ENCODE measurements around the gene RXFP2. TPM values are rescaled to one million over a fixed set of nuclear protein-coding genes. Genes with fewer than 3 reads are reported as not detected.

RXFP2 gene, protein sequence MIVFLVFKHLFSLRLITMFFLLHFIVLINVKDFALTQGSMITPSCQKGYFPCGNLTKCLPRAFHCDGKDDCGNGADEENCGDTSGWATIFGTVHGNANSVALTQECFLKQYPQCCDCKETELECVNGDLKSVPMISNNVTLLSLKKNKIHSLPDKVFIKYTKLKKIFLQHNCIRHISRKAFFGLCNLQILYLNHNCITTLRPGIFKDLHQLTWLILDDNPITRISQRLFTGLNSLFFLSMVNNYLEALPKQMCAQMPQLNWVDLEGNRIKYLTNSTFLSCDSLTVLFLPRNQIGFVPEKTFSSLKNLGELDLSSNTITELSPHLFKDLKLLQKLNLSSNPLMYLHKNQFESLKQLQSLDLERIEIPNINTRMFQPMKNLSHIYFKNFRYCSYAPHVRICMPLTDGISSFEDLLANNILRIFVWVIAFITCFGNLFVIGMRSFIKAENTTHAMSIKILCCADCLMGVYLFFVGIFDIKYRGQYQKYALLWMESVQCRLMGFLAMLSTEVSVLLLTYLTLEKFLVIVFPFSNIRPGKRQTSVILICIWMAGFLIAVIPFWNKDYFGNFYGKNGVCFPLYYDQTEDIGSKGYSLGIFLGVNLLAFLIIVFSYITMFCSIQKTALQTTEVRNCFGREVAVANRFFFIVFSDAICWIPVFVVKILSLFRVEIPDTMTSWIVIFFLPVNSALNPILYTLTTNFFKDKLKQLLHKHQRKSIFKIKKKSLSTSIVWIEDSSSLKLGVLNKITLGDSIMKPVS
- not detected for total RNA-seq
- long read RNA-seq = 0 reads

- H3K4me3 ChIP-seq = no peak within 1 kb of the TSS
- H3K4me1 ChIP-seq = peaks cover 4% of the 10 kb centered on the region
- TF ChIP-seq, protein P1, sequence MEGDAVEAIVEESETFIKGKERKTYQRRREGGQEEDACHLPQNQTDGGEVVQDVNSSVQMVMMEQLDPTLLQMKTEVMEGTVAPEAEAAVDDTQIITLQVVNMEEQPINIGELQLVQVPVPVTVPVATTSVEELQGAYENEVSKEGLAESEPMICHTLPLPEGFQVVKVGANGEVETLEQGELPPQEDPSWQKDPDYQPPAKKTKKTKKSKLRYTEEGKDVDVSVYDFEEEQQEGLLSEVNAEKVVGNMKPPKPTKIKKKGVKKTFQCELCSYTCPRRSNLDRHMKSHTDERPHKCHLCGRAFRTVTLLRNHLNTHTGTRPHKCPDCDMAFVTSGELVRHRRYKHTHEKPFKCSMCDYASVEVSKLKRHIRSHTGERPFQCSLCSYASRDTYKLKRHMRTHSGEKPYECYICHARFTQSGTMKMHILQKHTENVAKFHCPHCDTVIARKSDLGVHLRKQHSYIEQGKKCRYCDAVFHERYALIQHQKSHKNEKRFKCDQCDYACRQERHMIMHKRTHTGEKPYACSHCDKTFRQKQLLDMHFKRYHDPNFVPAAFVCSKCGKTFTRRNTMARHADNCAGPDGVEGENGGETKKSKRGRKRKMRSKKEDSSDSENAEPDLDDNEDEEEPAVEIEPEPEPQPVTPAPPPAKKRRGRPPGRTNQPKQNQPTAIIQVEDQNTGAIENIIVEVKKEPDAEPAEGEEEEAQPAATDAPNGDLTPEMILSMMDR (IDR thresholded peaks at IDR 0.05) = no peak
- H3K9me3 ChIP-seq = no peaks in the 10 kb centered on the region
- DNase-seq = no peak
- H3K36me3 ChIP-seq = no peaks in the 10 kb centered on the region
- no peaks in the 10 kb centered on the region for H3K27me3 ChIP-seq (ENCODE audit: low read depth)
- intact Hi-C loops (cut with DNase I) = no loop called here
- no peak within 1 kb of the TSS for H3K27ac ChIP-seq
- no peak for ATAC-seq
These were observed at the start of gene RXFP2 for GRCh38 chr13:31739226-31739625. RXFP2 (plus strand) TSS chr13:31739526; CDS start chr13:31739613, 87 bp downstream.

GRCh38 chr13:31697290-31697689 is 42.0 kb upstream of the RXFP2 start:
- Histone ChIP-seq H3K27ac (no peak overlapping the region), H3K9me3 (peaks cover 13% of the 10 kb centered on the region), H3K27me3 (ENCODE audit: low read depth) (no peaks in the 10 kb centered on the region), H3K4me1 (no peaks in the 10 kb centered on the region), H3K4me3 (no peak overlapping the region), H3K36me3 (no peaks in the 10 kb centered on the region)
- intact Hi-C loops (cut with DNase I) = no loop called here
- TF ChIP-seq, protein P1 (IDR thresholded peaks at IDR 0.05) = no peak
- no peak for DNase-seq
- no peak for ATAC-seq

DNA sequence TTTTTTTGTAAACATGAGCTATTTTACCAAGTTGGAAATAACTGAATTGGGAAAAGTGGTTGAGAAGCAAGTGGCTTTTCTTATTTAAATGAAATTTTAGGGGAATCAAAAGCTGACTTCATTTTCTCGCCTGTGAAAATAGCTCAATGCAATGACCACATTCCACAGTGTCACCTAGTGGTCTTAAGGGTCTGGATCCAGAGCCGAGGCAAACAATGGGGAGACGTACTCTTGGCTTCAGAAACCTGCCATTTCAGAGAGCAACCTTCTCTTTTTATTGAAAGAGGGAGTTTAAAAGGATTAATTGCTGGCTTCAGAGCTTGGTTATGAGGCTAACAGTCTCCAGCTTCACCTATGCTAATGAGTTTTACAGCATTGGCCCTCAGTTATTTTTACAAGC is 39.7 kb upstream of the RXFP2 start:
- Histone ChIP-seq H3K9me3 (peaks cover 11% of the 10 kb centered on the region), H3K4me1 (no peaks in the 10 kb centered on the region), H3K27me3 (ENCODE audit: low read depth) (no peaks in the 10 kb centered on the region), H3K27ac (no peak overlapping the region), H3K4me3 (no peak overlapping the region), H3K36me3 (no peaks in the 10 kb centered on the region)
- intact Hi-C loops (cut with DNase I) = no loop called here
- ATAC-seq (no peak), DNase-seq (no peak)
- TF ChIP-seq, protein P1 (IDR thresholded peaks at IDR 0.05) = no peak

GRCh38 chr13:31703780-31704179 is 35.5 kb upstream of the RXFP2 start:
- Histone ChIP-seq H3K4me3 (no peak overlapping the region), H3K4me1 (no peaks in the 10 kb centered on the region), H3K9me3 (no peaks in the 10 kb centered on the region), H3K27ac (no peak overlapping the region), H3K27me3 (ENCODE audit: low read depth) (no peaks in the 10 kb centered on the region), H3K36me3 (no peaks in the 10 kb centered on the region)
- ATAC-seq (no peak), DNase-seq (no peak)
- TF ChIP-seq, protein P1 (IDR thresholded peaks at IDR 0.05) = no peak
- intact Hi-C loops (cut with DNase I) = no loop called here

DNA sequence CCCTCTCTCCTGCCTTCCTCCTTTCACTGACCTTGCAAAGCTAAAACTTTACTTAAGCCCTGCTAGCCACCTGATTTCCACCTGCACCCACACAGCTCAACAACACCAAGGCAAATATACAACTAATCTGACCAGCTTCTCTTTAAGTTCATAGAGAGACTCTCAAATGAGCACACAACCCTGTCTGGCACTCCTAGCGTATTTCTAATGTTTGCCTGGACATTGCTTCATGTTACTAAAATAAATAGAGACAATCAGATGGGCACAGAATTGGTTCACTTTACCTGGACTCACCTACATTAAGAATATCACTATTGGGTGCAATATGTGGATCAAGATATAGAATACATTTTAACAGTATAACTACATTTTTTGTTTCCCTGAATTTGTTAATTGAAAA is 33.2 kb upstream of the RXFP2 start:
- Histone ChIP-seq H3K27ac (no peak overlapping the region), H3K36me3 (no peaks in the 10 kb centered on the region), H3K9me3 (no peaks in the 10 kb centered on the region), H3K4me3 (no peak overlapping the region), H3K27me3 (ENCODE audit: low read depth) (no peaks in the 10 kb centered on the region), H3K4me1 (no peaks in the 10 kb centered on the region)
- intact Hi-C loops (cut with DNase I) = no loop called here
- DNase-seq (no peak), ATAC-seq (peak in 1 of 2 donors; percentile 16)
- TF ChIP-seq, protein P1 (IDR thresholded peaks at IDR 0.05) = no peak

All from lower lobe of right lung (tissue), 2 donors.